SK-N-SH (cell line): ENCODE results near the gene PTGDR2. TPM values are rescaled to one million over a fixed set of nuclear protein-coding genes. Genes with fewer than 3 reads are reported as not detected.

Experiments used
- CTCF ChIA-PET: fragments of 300-600, 350-600 bp; formaldehyde crosslinking; extraction: SDS; loops from one replicate; lab custom pipeline; 2021; lab: Yijun Ruan, JAX
- POLR2A ChIA-PET: fragments of 350-600 bp; sonication (Branson Sonifier 250); formaldehyde crosslinking; extraction: SDS; loops from one replicate; lab custom pipeline; 2020; ENCODE audit warnings: antibody characterized with exemption, inconsistent platforms; lab: Yijun Ruan, JAX
- DNase-seq: peaks from one replicate; pipeline ENCODE4 v3.0.0; 2012
- H2AFZ ChIP-seq: fragments of 200-600 bp; sonication (generic); 2 replicates; pipeline ENCODE4 v1.8.1; 2016; ENCODE audit warnings: antibody characterized with exemption, mild to moderate bottlenecking, low read depth
- H3F3A ChIP-seq: fragments of 200-600 bp; sonication (generic); replicated peaks from 2 replicates; pipeline ENCODE3; 2016; ENCODE audit warnings: antibody characterized with exemption, mild to moderate bottlenecking; ENCODE audit not compliant: insufficient read depth
- H3K27ac ChIP-seq, 2 experiments: fragments of 200-500 bp in 1 of 2; fragments of 200-600 bp in 1 of 2; sonication (Bioruptor generic) in 1 of 2; sonication (generic), shearing (Covaris generic) in 1 of 2; 2 replicates each; pipeline versions ENCODE4 v1.5.1 to v1.6.1; 2014 to 2016; ENCODE audit warnings: low read depth in 2 of 2, inconsistent platforms in 1 of 2, low read length in 1 of 2, mild to moderate bottlenecking in 1 of 2, mixed read lengths in 1 of 2
- H3K27me3 ChIP-seq: fragments of 200-600 bp; sonication (generic), shearing (Covaris generic); 2 replicates; pipeline ENCODE4 v1.6.1; 2016; ENCODE audit warnings: mixed run types; ENCODE audit not compliant: insufficient read depth
- H3K36me3 ChIP-seq, 2 experiments: fragments of 200-500 bp in 1 of 2; fragments of 200-600 bp in 1 of 2; sonication (Bioruptor generic) in 1 of 2; sonication (generic) in 1 of 2; replicated peaks in 1 of 2; 2 replicates each; pipeline versions ENCODE3 to v1.5.1; 2014 to 2016; ENCODE audit warnings: low read length in 1 of 2, mild to moderate bottlenecking in 1 of 2; ENCODE audit not compliant: insufficient read depth in 2 of 2, control insufficient read depth in 1 of 2
- H3K4me1 ChIP-seq, 2 experiments: fragments of 200-500 bp in 1 of 2; fragments of 200-600 bp in 1 of 2; sonication (Bioruptor generic) in 1 of 2; sonication (generic), shearing (Covaris generic) in 1 of 2; 2 replicates each; pipeline versions ENCODE4 v1.5.1 to v1.6.1; 2014 to 2016; ENCODE audit warnings: low read depth in 1 of 2, low read length in 1 of 2, mixed run types in 1 of 2; ENCODE audit not compliant: insufficient read depth in 2 of 2, control insufficient read depth in 1 of 2
- H3K4me2 ChIP-seq: fragments of 200-600 bp; sonication (generic), shearing (Covaris generic); 2 replicates; pipeline ENCODE4 v1.6.1; 2017; ENCODE audit warnings: mixed run types
- H3K4me3 ChIP-seq, 2 experiments: fragments of 200-500 bp in 1 of 2; fragments of 200-600 bp in 1 of 2; sonication (Bioruptor generic) in 1 of 2; sonication (generic), shearing (Covaris generic) in 1 of 2; 2 replicates each; pipeline versions ENCODE4 v1.5.1 to v1.8.1; 2014 to 2016; ENCODE audit warnings: low read depth in 2 of 2, inconsistent platforms in 1 of 2, low read length in 1 of 2, mild to moderate bottlenecking in 1 of 2, mixed read lengths in 1 of 2, moderate library complexity in 1 of 2
- H3K79me2 ChIP-seq: fragments of 200-600 bp; sonication (generic); 2 replicates; pipeline ENCODE4 v1.8.1; 2017; ENCODE audit warnings: mild to moderate bottlenecking; ENCODE audit not compliant: insufficient read depth
- H3K9ac ChIP-seq: fragments of 200-600 bp; sonication (generic); 2 replicates; pipeline ENCODE4 v1.6.1; 2017; ENCODE audit warnings: mixed run types
- H3K9me2 ChIP-seq: fragments of 200-600 bp; sonication (generic); 2 replicates; pipeline ENCODE4 v1.6.1; 2017; ENCODE audit warnings: mixed run types
- H3K9me3 ChIP-seq: fragments of 200-600 bp; sonication (generic); 2 replicates; pipeline ENCODE4 v1.6.1; 2017; ENCODE audit warnings: mixed run types, mild to moderate bottlenecking, moderate library complexity
- H4K20me1 ChIP-seq: fragments of 200-600 bp; sonication (generic); 2 replicates; pipeline ENCODE4 v1.6.1; 2017; ENCODE audit warnings: mild to moderate bottlenecking, mixed run types; ENCODE audit not compliant: insufficient read depth
- CHD2 ChIP-seq: fragments of 150-350 bp; IDR thresholded peaks from 2 replicates; pipeline ENCODE4 v1.6.1; 2018; ENCODE audit warnings: low read length; ENCODE audit not compliant: partially characterized antibody
- CTCF ChIP-seq: fragments of 200-600 bp; sonication (generic); IDR thresholded peaks from 2 replicates; pipeline ENCODE4 v1.6.1; 2017; ENCODE audit warnings: antibody characterized with exemption, mild to moderate bottlenecking, moderate library complexity
- EP300 ChIP-seq, 2 experiments: IDR thresholded peaks; 2 replicates each; pipeline versions ENCODE4 v1.4.0 to v1.6.1; 2012; ENCODE audit warnings: borderline replicate concordance in 1 of 2, low read depth in 1 of 2, low read length in 1 of 2
- FOSL2 ChIP-seq: IDR thresholded peaks from 2 replicates; pipeline ENCODE4 v1.4.0; 2012; ENCODE audit warnings: low read depth, mild to moderate bottlenecking, moderate library complexity, borderline replicate concordance
- FOXJ3 ChIP-seq: sonication (generic); formaldehyde crosslinking; IDR thresholded peaks from 2 replicates; pipeline ENCODE4 v1.5.1; 2020; ENCODE audit warnings: mild to moderate bottlenecking, missing genetic modification reagents
- IRF3 ChIP-seq: fragments of 150-350 bp; IDR thresholded peaks from 2 replicates; pipeline ENCODE4 v1.6.1; 2016; ENCODE audit warnings: mild to moderate bottlenecking, low read depth, low read length
- JUND ChIP-seq: IDR thresholded peaks from 2 replicates; pipeline ENCODE4 v1.4.0; 2012
- MAX ChIP-seq: IDR thresholded peaks from 2 replicates; pipeline ENCODE4 v1.4.0; 2012; ENCODE audit warnings: low read depth
- NFIC ChIP-seq: IDR thresholded peaks from 2 replicates; pipeline ENCODE4 v1.4.0; 2012; ENCODE audit warnings: borderline replicate concordance
- NRF1 ChIP-seq: IDR thresholded peaks from 2 replicates; pipeline ENCODE4 v1.6.1; 2012; ENCODE audit warnings: low read depth, mild to moderate bottlenecking, low read length
- POLR2AphosphoS5 ChIP-seq: IDR thresholded peaks from 2 replicates; pipeline ENCODE4 v1.6.1; 2012; ENCODE audit warnings: low read depth, low read length
- RAD21 ChIP-seq: IDR thresholded peaks from 2 replicates; pipeline ENCODE4 v1.6.1; 2012; ENCODE audit warnings: mild to moderate bottlenecking, low read length
- RFX5 ChIP-seq: IDR thresholded peaks from 2 replicates; pipeline ENCODE4 v1.6.1; 2012; ENCODE audit warnings: mild to moderate bottlenecking, improper control_type of control experiment, low read length
- RXRA ChIP-seq: IDR thresholded peaks from 2 replicates; pipeline ENCODE4 v1.4.0; 2012; ENCODE audit warnings: low read depth, mild to moderate bottlenecking, borderline replicate concordance
- SIN3A ChIP-seq: IDR thresholded peaks from 2 replicates; pipeline ENCODE4 v1.6.1; 2012; ENCODE audit warnings: low read depth, mild to moderate bottlenecking, low read length, moderate library complexity, borderline replicate concordance
- SMC3 ChIP-seq: IDR thresholded peaks from 2 replicates; pipeline ENCODE4 v1.6.1; 2012; ENCODE audit warnings: low read depth, low read length, improper control_type of control experiment
- TCF12 ChIP-seq: IDR thresholded peaks from 2 replicates; pipeline ENCODE4 v1.4.0; 2012
- TEAD4 ChIP-seq: IDR thresholded peaks from 2 replicates; pipeline ENCODE4 v1.4.0; 2012; ENCODE audit warnings: mild to moderate bottlenecking, borderline replicate concordance; ENCODE audit not compliant: insufficient read depth
- YY1 ChIP-seq: IDR thresholded peaks from 2 replicates; pipeline ENCODE4 v1.4.0; 2012; ENCODE audit warnings: low read depth, mild to moderate bottlenecking
- ZBTB33 ChIP-seq: IDR thresholded peaks from 2 replicates; pipeline ENCODE4 v1.4.0; 2012; ENCODE audit warnings: low read depth, borderline replicate concordance
- WGBS: methylation state at CpG from one replicate; pipeline ENCODE4 v1.1.6; 2017; ENCODE audit warnings: low lambda C conversion rate; 5-methylcytosine and 5-hydroxymethylcytosine counted together
- polyA plus RNA-seq, 3 experiments: library from polyadenylated mRNA; depleted of rRNA; stranded (reverse); fragments of >200 nt; gene quantifications; 2 replicates each; pipeline ENCODE4 v1.2.3, GENCODE V29; 2012

Gene PTGDR2
- polyA plus RNA-seq, 1 of the 3 experiments (the other 2 are of a cell fraction): 0.02 TPM

GRCh38 chr11:60816590-60817157 lies 39.1 kb downstream of the PTGDR2 start:
- no peak overlapping the region for H2AFZ ChIP-seq
- no peaks in the 10 kb centered on the region; a peak in 1 of 4 replicates for H3K4me1 ChIP-seq
- WGBS: 10% methylated on average over 2 of the region's 2 CpGs
- TF ChIP-seq CHD2: no peak
- no peak for TF ChIP-seq ZBTB33
- TF ChIP-seq TEAD4: no peak
- no peak for TF ChIP-seq IRF3
- no peak for TF ChIP-seq SIN3A
- no peak for TF ChIP-seq MAX
- TF ChIP-seq JUND: no peak
- H3K79me2 ChIP-seq: no peaks in the 10 kb centered on the region
- DNase-seq: no peak
- H3K27me3 ChIP-seq: no peaks in the 10 kb centered on the region; the same call in 1 of the 2 replicates
- H3K9ac ChIP-seq: no peak overlapping the region
- no peaks in the 10 kb centered on the region for H3K36me3 ChIP-seq
- no peak overlapping the region for H3K4me3 ChIP-seq
- H3K9me3 ChIP-seq: no peaks in the 10 kb centered on the region; the same call in 1 of the 2 replicates
- no peaks in the 10 kb centered on the region for H3F3A ChIP-seq
- H3K9me2 ChIP-seq: no peaks in the 10 kb centered on the region
- no peaks in the 10 kb centered on the region for H4K20me1 ChIP-seq
- H3K27ac ChIP-seq: no peak overlapping the region
- ChIA-PET CTCF (interaction anchor here (1.4 kb wide), 1 partner anchor 14 kb away, joined by 5 read pairs; no protein-coding TSS in a partner anchor), POLR2A (no interaction called here)
- H3K4me2 ChIP-seq: no peak overlapping the region

- no peaks in the 10 kb centered on the region for H3K79me2 ChIP-seq
- no peak overlapping the region for H3K27ac ChIP-seq
- no peaks in the 10 kb centered on the region for H3K9me2 ChIP-seq
- no peaks in the 10 kb centered on the region for H4K20me1 ChIP-seq
- H3K36me3 ChIP-seq: no peaks in the 10 kb centered on the region
- H2AFZ ChIP-seq: no peak overlapping the region
- H3F3A ChIP-seq: no peaks in the 10 kb centered on the region
- H3K4me1 ChIP-seq: no peaks in the 10 kb centered on the region
- no peak overlapping the region for H3K4me2 ChIP-seq
- CTCF ChIA-PET: interaction anchor here (1.6 to 2.0 kb wide), 2 partner anchors 11 to 17 kb away, joined by 3 to 7 read pairs; no protein-coding TSS in a partner anchor
- 31% methylated on average over 2 of the region's 2 CpGs for WGBS
- H3K9me3 ChIP-seq: no peaks in the 10 kb centered on the region; the same call in 1 of the 2 replicates
- no peaks in the 10 kb centered on the region; the same call in 1 of the 2 replicates for H3K27me3 ChIP-seq
- POLR2A ChIA-PET: no interaction called here
- H3K4me3 ChIP-seq: no peak overlapping the region
- DNase-seq: no peak
- H3K9ac ChIP-seq: no peak overlapping the region
- TF ChIP-seq YY1 (no peak), FOSL2 (no peak), TCF12 (no peak), CTCF (no peak), IRF3 (no peak), FOXJ3 (no peak), RAD21 (no peak), POLR2AphosphoS5 (no peak), SMC3 (no peak), NRF1 (no peak), MAX (no peak), RFX5 (no peak), TEAD4 (no peak), NFIC (no peak), EP300 (IDR thresholded peaks at IDR 0.05; ENCODE audit: borderline replicate concordance in 1 of 2, low read depth in 1 of 2, low read length in 1 of 2) (no peak), RXRA (no peak), JUND (no peak)
Observed at GRCh38 chr11:60814112-60814511, 41.6 kb downstream of the PTGDR2 start.
